HCT116 (cell line): ENCODE measurements around the gene CFAP47. TPM values are rescaled to one million over a fixed set of nuclear protein-coding genes. Genes with fewer than 3 reads are reported as not detected.

Experiments used
- ATAC-seq: fragments of 200-7000 bp; cut with Tn5 transposase; 2 replicates; pipeline ENCODE4 v1.9.1; 2020; ENCODE audit warnings: mild to moderate bottlenecking, moderate library complexity
- BruUV-seq: library from RNA; stranded (reverse); fragments of 400-500 nt; replicated peaks from 2 replicates; lab custom pipeline; 2021; lab: Mats Ljungman, UMichigan
- CTCF ChIA-PET: fragments of 300-600 bp; sonication (Branson Sonifier 250); formaldehyde crosslinking; loops from one replicate; lab custom pipeline; 2021; ENCODE audit warnings: antibody characterized with exemption; lab: Charles Lee
- POLR2A ChIA-PET: fragments of 300-600, 350-600 bp; sonication (Branson Sonifier 250); formaldehyde crosslinking; loops from one replicate; lab custom pipeline; 2021; ENCODE audit warnings: antibody characterized with exemption; lab: Charles Lee
- RAD21 ChIA-PET, 2 experiments: fragments of 300-600 bp; sonication (Branson Sonifier 250); formaldehyde crosslinking; loops; one replicate each; lab custom pipeline; 2023; ENCODE audit warnings: low total read pairs in 2 of 2; ENCODE audit not compliant: uncharacterized antibody in 2 of 2, unreplicated experiment in 2 of 2, low non-redundant PET in 1 of 2; lab: Charles Lee
- DNase-seq: peaks from one replicate; pipeline ENCODE4 v3.0.0-alpha.2; 2010; ENCODE audit warnings: low read depth, low spot score
- H2AFZ ChIP-seq: fragments of 200-600 bp; shearing (Covaris generic), sonication (generic); 2 replicates; pipeline ENCODE4 v1.6.1; 2017; ENCODE audit warnings: low read depth, mixed run types, mixed read lengths, antibody characterized with exemption, low read length; ENCODE audit not compliant: poor library complexity, severe bottlenecking
- H3K27ac ChIP-seq: 2 replicates; pipeline ENCODE4 v1.5.1; 2012; ENCODE audit warnings: low read depth, low read length
- H3K27me3 ChIP-seq: fragments of 200-600 bp; sonication (generic); 2 replicates; pipeline ENCODE4 v1.6.1; 2016; ENCODE audit warnings: mixed run types, low read length, mixed read lengths; ENCODE audit not compliant: insufficient read depth
- H3K36me3 ChIP-seq, 2 experiments: fragments of 200-500 bp in 1 of 2; fragments of 200-600 bp in 1 of 2; sonication (Bioruptor generic) in 1 of 2; sonication (generic) in 1 of 2; 2 replicates each; pipeline versions ENCODE4 v1.5.1 to v1.6.1; 2014 to 2016; ENCODE audit warnings: low read length in 2 of 2, inconsistent platforms in 1 of 2, mixed read lengths in 1 of 2, mixed run types in 1 of 2; ENCODE audit not compliant: insufficient read depth in 2 of 2, control insufficient read depth in 1 of 2
- H3K4me1 ChIP-seq, 2 experiments: fragments of 200-600 bp in 1 of 2; sonication (generic) in 1 of 2; 2 replicates each; pipeline versions ENCODE4 v1.5.1 to v1.6.1; 2012 to 2017; ENCODE audit warnings: low read length in 2 of 2, inconsistent platforms in 1 of 2, mild to moderate bottlenecking in 1 of 2, mixed read lengths in 1 of 2, mixed run types in 1 of 2, moderate library complexity in 1 of 2; ENCODE audit not compliant: insufficient read depth in 2 of 2, control insufficient read depth in 1 of 2
- H3K4me2 ChIP-seq: fragments of 200-600 bp; sonication (generic); 2 replicates; pipeline ENCODE4 v1.6.1; 2017; ENCODE audit warnings: mixed run types, low read length, mixed read lengths
- H3K4me3 ChIP-seq, 2 experiments: fragments of 200-600 bp in 1 of 2; sonication (generic) in 1 of 2; replicated peaks in 1 of 2; 2 replicates each; pipeline ENCODE4 v1.5.1; 2011 to 2016; ENCODE audit warnings: low read length in 2 of 2, control low read depth in 1 of 2, low read depth in 1 of 2, mild to moderate bottlenecking in 1 of 2, mixed read lengths in 1 of 2, mixed run types in 1 of 2
- H3K79me2 ChIP-seq: fragments of 200-600 bp; sonication (generic); 2 replicates; pipeline ENCODE4 v1.6.1; 2017; ENCODE audit warnings: mild to moderate bottlenecking, mixed run types, low read length, moderate library complexity, mixed read lengths; ENCODE audit not compliant: insufficient read depth
- H3K9ac ChIP-seq: fragments of 200-600 bp; sonication (generic); 2 replicates; pipeline ENCODE4 v1.6.1; 2016; ENCODE audit warnings: low read length, mixed read lengths
- H3K9me2 ChIP-seq: fragments of 200-600 bp; sonication (generic), shearing (Covaris generic); 2 replicates; pipeline ENCODE4 v1.6.1; 2017; ENCODE audit warnings: mixed run types, mild to moderate bottlenecking, moderate library complexity; ENCODE audit not compliant: insufficient read depth
- H3K9me3 ChIP-seq, 2 experiments: fragments of 200-500 bp in 1 of 2; fragments of 200-600 bp in 1 of 2; sonication (Bioruptor generic) in 1 of 2; sonication (generic) in 1 of 2; 2 replicates each; pipeline ENCODE4 v1.6.1; 2014 to 2017; ENCODE audit warnings: low read length in 2 of 2, mixed read lengths in 2 of 2, inconsistent platforms in 1 of 2, low read depth in 1 of 2, mild to moderate bottlenecking in 1 of 2, mixed run types in 1 of 2, moderate library complexity in 1 of 2; ENCODE audit not compliant: control insufficient read depth in 1 of 2, insufficient read depth in 1 of 2
- H4K20me1 ChIP-seq: fragments of 200-600 bp; sonication (generic), shearing (Covaris generic); 2 replicates; pipeline ENCODE4 v1.6.1; 2017; ENCODE audit warnings: mixed run types, mild to moderate bottlenecking, moderate library complexity; ENCODE audit not compliant: insufficient read depth
- CBX3 ChIP-seq: IDR thresholded peaks from 2 replicates; pipeline ENCODE4 v1.6.1; 2012; ENCODE audit warnings: low read depth
- CEBPB ChIP-seq: IDR thresholded peaks from 2 replicates; pipeline ENCODE4 v1.6.1; 2012; ENCODE audit warnings: low read depth
- EGR1 ChIP-seq: IDR thresholded peaks from 2 replicates; pipeline ENCODE4 v1.6.1; 2012; ENCODE audit warnings: low read depth
- ELF1 ChIP-seq: IDR thresholded peaks from 2 replicates; pipeline ENCODE4 v1.6.1; 2012; ENCODE audit warnings: low read depth, borderline replicate concordance
- EZH2 ChIP-seq: fragments of 200-600 bp; sonication (generic); IDR thresholded peaks from 2 replicates; pipeline ENCODE4 v1.6.1; 2017; ENCODE audit warnings: antibody characterized with exemption, mixed run types
- JUND ChIP-seq: IDR thresholded peaks from 2 replicates; pipeline ENCODE4 v1.6.1; 2012
- POLR2A ChIP-seq: IDR thresholded peaks from 2 replicates; pipeline ENCODE4 v1.7.0; 2011; ENCODE audit warnings: borderline replicate concordance; ENCODE audit not compliant: insufficient read depth, insufficient read length; ENCODE audit errors: extremely low read depth
- POLR2AphosphoS5 ChIP-seq: IDR thresholded peaks from 2 replicates; pipeline ENCODE4 v1.6.1; 2011; ENCODE audit warnings: mild to moderate bottlenecking, low read depth, low read length, moderate library complexity
- SIN3A ChIP-seq: IDR thresholded peaks from 2 replicates; pipeline ENCODE4 v1.6.1; 2012; ENCODE audit warnings: low read depth
- SP1 ChIP-seq: IDR thresholded peaks from 2 replicates; pipeline ENCODE4 v1.6.1; 2012; ENCODE audit warnings: low read depth
- TCF7L2 ChIP-seq: IDR thresholded peaks from 2 replicates; pipeline ENCODE4 v1.7.0; 2011; ENCODE audit warnings: borderline replicate concordance, inconsistent platforms; ENCODE audit not compliant: insufficient read depth, insufficient read length; ENCODE audit errors: extremely low read depth
- YY1 ChIP-seq: IDR thresholded peaks from 2 replicates; pipeline ENCODE4 v1.6.1; 2011; ENCODE audit warnings: low read length, low read depth, moderate library complexity, mild to moderate bottlenecking; ENCODE audit not compliant: insufficient replicate concordance; ENCODE audit errors: extremely low read depth
- ZNF274 ChIP-seq: fragments of 200-500 bp; sonication (Bioruptor generic); IDR thresholded peaks from 2 replicates; pipeline ENCODE4 v1.6.1; 2014; ENCODE audit warnings: mild to moderate bottlenecking, low read depth, low read length, inconsistent platforms
- intact Hi-C: fragments of 100-400 bp; cut with micrococcal nuclease; formaldehyde crosslinking; loops from 2 replicates; pipeline ENCODE4 v1.10.0; 2022
- total RNA-seq: library from RNA; stranded (reverse); gene quantifications from one replicate; pipeline ENCODE4 v1.2.1, GENCODE V29; 2021; ENCODE audit not compliant: unreplicated experiment
- TF ChIP-seq, protein P1 (sequence below): IDR thresholded peaks from 2 replicates; pipeline ENCODE4 v1.6.1; 2012; ENCODE audit warnings: low read depth
- TF ChIP-seq, protein P2 (sequence below), 3 experiments: fragments of 200-600 bp in 1 of 3; sonication (generic) in 1 of 3; IDR thresholded peaks in 2 of 3; conservative IDR thresholded peaks in 1 of 3; 2 replicates each; pipeline ENCODE4 v1.5.1; 2012 to 2017; ENCODE audit warnings: low read depth in 2 of 3, low read length in 2 of 3, antibody characterized with exemption in 1 of 3, borderline replicate concordance in 1 of 3, control low read depth in 1 of 3, mild to moderate bottlenecking in 1 of 3, mixed read lengths in 1 of 3, mixed run types in 1 of 3, moderate library complexity in 1 of 3; ENCODE audit not compliant: insufficient read depth in 1 of 3
- TF ChIP-seq, protein P3 (sequence below): IDR thresholded peaks from 2 replicates; pipeline ENCODE4 v1.6.1; 2011; ENCODE audit warnings: mild to moderate bottlenecking, low read length, moderate library complexity; ENCODE audit not compliant: insufficient replicate concordance; ENCODE audit errors: extremely low read depth
- TF ChIP-seq, protein P4 (sequence below): IDR thresholded peaks from 2 replicates; pipeline ENCODE4 v1.6.1; 2012

Gene CFAP47
- total RNA-seq, 1 experiment from 2014 or later: not detected

DNA sequence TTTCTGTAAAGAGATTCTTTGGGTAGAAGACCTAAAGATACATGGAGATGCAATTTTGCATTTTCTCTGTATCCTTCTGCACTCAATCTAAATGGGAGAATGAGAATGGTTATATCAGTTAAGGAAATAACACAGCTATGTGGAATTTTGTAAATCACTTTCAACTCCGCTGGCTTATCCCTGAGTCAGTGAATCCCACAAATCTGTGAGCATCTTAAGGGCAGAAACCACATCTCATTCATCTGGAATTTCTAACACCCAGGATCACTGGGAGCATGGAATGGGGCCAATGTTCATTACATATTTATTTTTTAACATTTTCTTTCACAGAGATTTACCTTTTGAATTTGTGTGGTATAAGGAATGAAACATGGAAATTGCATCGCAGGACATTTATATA, 167.8 kb downstream of the CFAP47 start:
- Histone ChIP-seq H3K27ac (no peak overlapping the region), H3K9ac (no peak overlapping the region), H3K9me2 (no peaks in the 10 kb centered on the region), H2AFZ (no peak overlapping the region), H3K4me2 (no peak overlapping the region), H3K79me2 (no peaks in the 10 kb centered on the region), H3K4me3 (no peak overlapping the region), H3K9me3 (no peaks in the 10 kb centered on the region), H3K4me1 (no peaks in the 10 kb centered on the region), H4K20me1 (no peaks in the 10 kb centered on the region), H3K36me3 (no peaks in the 10 kb centered on the region), H3K27me3 (no peaks in the 10 kb centered on the region)
- no peak for ATAC-seq
- CTCF ChIA-PET: no interaction called here
- POLR2A ChIA-PET: no interaction called here
- DNase-seq: no peak
- BruUV-seq: no TSS peak
- RAD21 ChIA-PET: no interaction called here
- intact Hi-C loops: no loop called here
- TF ChIP-seq, protein P1, sequence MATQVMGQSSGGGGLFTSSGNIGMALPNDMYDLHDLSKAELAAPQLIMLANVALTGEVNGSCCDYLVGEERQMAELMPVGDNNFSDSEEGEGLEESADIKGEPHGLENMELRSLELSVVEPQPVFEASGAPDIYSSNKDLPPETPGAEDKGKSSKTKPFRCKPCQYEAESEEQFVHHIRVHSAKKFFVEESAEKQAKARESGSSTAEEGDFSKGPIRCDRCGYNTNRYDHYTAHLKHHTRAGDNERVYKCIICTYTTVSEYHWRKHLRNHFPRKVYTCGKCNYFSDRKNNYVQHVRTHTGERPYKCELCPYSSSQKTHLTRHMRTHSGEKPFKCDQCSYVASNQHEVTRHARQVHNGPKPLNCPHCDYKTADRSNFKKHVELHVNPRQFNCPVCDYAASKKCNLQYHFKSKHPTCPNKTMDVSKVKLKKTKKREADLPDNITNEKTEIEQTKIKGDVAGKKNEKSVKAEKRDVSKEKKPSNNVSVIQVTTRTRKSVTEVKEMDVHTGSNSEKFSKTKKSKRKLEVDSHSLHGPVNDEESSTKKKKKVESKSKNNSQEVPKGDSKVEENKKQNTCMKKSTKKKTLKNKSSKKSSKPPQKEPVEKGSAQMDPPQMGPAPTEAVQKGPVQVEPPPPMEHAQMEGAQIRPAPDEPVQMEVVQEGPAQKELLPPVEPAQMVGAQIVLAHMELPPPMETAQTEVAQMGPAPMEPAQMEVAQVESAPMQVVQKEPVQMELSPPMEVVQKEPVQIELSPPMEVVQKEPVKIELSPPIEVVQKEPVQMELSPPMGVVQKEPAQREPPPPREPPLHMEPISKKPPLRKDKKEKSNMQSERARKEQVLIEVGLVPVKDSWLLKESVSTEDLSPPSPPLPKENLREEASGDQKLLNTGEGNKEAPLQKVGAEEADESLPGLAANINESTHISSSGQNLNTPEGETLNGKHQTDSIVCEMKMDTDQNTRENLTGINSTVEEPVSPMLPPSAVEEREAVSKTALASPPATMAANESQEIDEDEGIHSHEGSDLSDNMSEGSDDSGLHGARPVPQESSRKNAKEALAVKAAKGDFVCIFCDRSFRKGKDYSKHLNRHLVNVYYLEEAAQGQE: no peak
- TF ChIP-seq, protein P2, sequence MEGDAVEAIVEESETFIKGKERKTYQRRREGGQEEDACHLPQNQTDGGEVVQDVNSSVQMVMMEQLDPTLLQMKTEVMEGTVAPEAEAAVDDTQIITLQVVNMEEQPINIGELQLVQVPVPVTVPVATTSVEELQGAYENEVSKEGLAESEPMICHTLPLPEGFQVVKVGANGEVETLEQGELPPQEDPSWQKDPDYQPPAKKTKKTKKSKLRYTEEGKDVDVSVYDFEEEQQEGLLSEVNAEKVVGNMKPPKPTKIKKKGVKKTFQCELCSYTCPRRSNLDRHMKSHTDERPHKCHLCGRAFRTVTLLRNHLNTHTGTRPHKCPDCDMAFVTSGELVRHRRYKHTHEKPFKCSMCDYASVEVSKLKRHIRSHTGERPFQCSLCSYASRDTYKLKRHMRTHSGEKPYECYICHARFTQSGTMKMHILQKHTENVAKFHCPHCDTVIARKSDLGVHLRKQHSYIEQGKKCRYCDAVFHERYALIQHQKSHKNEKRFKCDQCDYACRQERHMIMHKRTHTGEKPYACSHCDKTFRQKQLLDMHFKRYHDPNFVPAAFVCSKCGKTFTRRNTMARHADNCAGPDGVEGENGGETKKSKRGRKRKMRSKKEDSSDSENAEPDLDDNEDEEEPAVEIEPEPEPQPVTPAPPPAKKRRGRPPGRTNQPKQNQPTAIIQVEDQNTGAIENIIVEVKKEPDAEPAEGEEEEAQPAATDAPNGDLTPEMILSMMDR (IDR thresholded peaks at IDR 0.05 in 2 of 3, conservative IDR thresholded peaks at IDR 0.05 in 1 of 3; ENCODE audit: borderline replicate concordance in 1 of 3, insufficient read depth in 1 of 3, low read depth in 2 of 3, low read length in 2 of 3): no peak
- no peak for TF ChIP-seq POLR2A
- no peak for TF ChIP-seq TCF7L2
- TF ChIP-seq, protein P3, sequence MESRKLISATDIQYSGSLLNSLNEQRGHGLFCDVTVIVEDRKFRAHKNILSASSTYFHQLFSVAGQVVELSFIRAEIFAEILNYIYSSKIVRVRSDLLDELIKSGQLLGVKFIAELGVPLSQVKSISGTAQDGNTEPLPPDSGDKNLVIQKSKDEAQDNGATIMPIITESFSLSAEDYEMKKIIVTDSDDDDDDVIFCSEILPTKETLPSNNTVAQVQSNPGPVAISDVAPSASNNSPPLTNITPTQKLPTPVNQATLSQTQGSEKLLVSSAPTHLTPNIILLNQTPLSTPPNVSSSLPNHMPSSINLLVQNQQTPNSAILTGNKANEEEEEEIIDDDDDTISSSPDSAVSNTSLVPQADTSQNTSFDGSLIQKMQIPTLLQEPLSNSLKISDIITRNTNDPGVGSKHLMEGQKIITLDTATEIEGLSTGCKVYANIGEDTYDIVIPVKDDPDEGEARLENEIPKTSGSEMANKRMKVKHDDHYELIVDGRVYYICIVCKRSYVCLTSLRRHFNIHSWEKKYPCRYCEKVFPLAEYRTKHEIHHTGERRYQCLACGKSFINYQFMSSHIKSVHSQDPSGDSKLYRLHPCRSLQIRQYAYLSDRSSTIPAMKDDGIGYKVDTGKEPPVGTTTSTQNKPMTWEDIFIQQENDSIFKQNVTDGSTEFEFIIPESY: no peak
- no peak for TF ChIP-seq EGR1
- no peak for TF ChIP-seq SP1
- TF ChIP-seq, protein P4, sequence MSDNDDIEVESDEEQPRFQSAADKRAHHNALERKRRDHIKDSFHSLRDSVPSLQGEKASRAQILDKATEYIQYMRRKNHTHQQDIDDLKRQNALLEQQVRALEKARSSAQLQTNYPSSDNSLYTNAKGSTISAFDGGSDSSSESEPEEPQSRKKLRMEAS: no peak
- TF ChIP-seq POLR2AphosphoS5: no peak
- TF ChIP-seq CBX3: no peak
- TF ChIP-seq EZH2: no peak
- no peak for TF ChIP-seq ELF1
- no peak for TF ChIP-seq SIN3A
- TF ChIP-seq YY1: no peak
- TF ChIP-seq ZNF274: no peak
- TF ChIP-seq JUND: no peak
- TF ChIP-seq CEBPB: no peak
